Aorta (tissue), 5 donors: ENCODE data around the gene OSTF1. TPM values are rescaled to one million over a fixed set of nuclear protein-coding genes. Genes with fewer than 3 reads are reported as not detected.

Source experiments
- ATAC-seq: fragments of 200-7000 bp; cut with Tn5 transposase; one replicate; pipeline ENCODE4 v1.9.1; 2022; ENCODE audit warnings: moderate library complexity; ENCODE audit not compliant: low FRiP score
- DNase-seq, 2 donors: peaks; one replicate each; pipeline ENCODE4 v3.0.0-alpha.2; 2020
- H3K27ac ChIP-seq, 2 donors: one replicate each; pipeline ENCODE4 v1.5.1; 2013; ENCODE audit warnings: low read length in 2 of 2, mild to moderate bottlenecking in 2 of 2, moderate library complexity in 2 of 2, control low read depth in 1 of 2, inconsistent platforms in 1 of 2, low read depth in 1 of 2
- H3K27me3 ChIP-seq, 2 donors: one replicate each; pipeline ENCODE4 v1.6.1; 2013; ENCODE audit warnings: control low read depth in 1 of 2, low read length in 1 of 2, mild to moderate bottlenecking in 1 of 2, moderate library complexity in 1 of 2; ENCODE audit not compliant: insufficient read depth in 2 of 2, control insufficient read depth in 1 of 2
- H3K36me3 ChIP-seq, 2 donors: one replicate each; pipeline ENCODE4 v1.6.1; 2013; ENCODE audit warnings: control low read depth in 1 of 2, low read length in 1 of 2, mild to moderate bottlenecking in 1 of 2; ENCODE audit not compliant: insufficient read depth in 2 of 2, control insufficient read depth in 1 of 2
- H3K4me1 ChIP-seq, 2 donors: one replicate each; pipeline ENCODE4 v1.6.1; 2013; ENCODE audit warnings: low read length in 2 of 2, control low read depth in 1 of 2, mild to moderate bottlenecking in 1 of 2, moderate library complexity in 1 of 2; ENCODE audit not compliant: insufficient read depth in 2 of 2, control insufficient read depth in 1 of 2
- H3K4me3 ChIP-seq, 2 donors: one replicate each; pipeline ENCODE4 v1.5.1; 2013; ENCODE audit warnings: low read length in 2 of 2, control low read depth in 1 of 2, mild to moderate bottlenecking in 1 of 2
- H3K9me3 ChIP-seq: one replicate; pipeline ENCODE4 v1.6.1; 2013; ENCODE audit warnings: mild to moderate bottlenecking, low read length; ENCODE audit not compliant: control insufficient read depth
- WGBS, 2 donors: extraction: QIAGEN DNeasy Blood & Tissue Kit; methylation state at CpG; one replicate each; pipeline ENCODE4 v1.1.7; 2013; 5-methylcytosine and 5-hydroxymethylcytosine counted together
- intact Hi-C, 2 donors: fragments of 100-400 bp; cut with DNase I; formaldehyde crosslinking; loops; one replicate each; pipeline versions ENCODE4 v1.14.2 to v1.15.0; 2022
- polyA plus RNA-seq, 2 donors: library from polyadenylated mRNA; stranded (reverse); fragments of 200-250 nt; gene quantifications; one replicate each; pipeline ENCODE4 v1.2.3, GENCODE V29; 2013
- total RNA-seq, 2 donors: library from RNA; stranded (reverse); fragmentation: NEBNext Ultra II Directional; extraction: Animal tissue kit (Norgen Biotek cat#: 25700); gene quantifications; one replicate each; pipeline ENCODE4 v1.2.1, GENCODE V29; 2021
- donor health status: healthy with polysubstance abuse.
- donor health status: Bipolar disorder and iron deficiency.
- donor health status: DM: no; HTN: no; CAD: no.
- donor health status: DM: no; HTN: no; CAD: no.
- donor health status: DM: yes; HTN: yes; CAD: no.

The OSTF1 gene
- total and polyA plus RNA-seq, 4 donors: 24.8 to 49.3 (median 41.2) TPM

- intact Hi-C loops: no loop called here
- H3K36me3 ChIP-seq: peaks cover 0 to 5% of the 10 kb centered on the region in 2 donors
Observed at GRCh38 chr9:75170898-75171360, 82.6 kb downstream of the OSTF1 start.

GRCh38 chr9:75175395-75175794 is 87.1 kb downstream of the OSTF1 start:
- no peak for DNase-seq
- WGBS, 2 donors: 63 to 69% methylated on average over 6 of the region's 6 CpGs
- ATAC-seq: no peak
- no peak overlapping the region for H3K4me3 ChIP-seq
- no peak overlapping the region for H3K27ac ChIP-seq
- H3K36me3 ChIP-seq: peaks cover 0 to 1% of the 10 kb centered on the region in 2 donors
- no peaks in the 10 kb centered on the region for H3K9me3 ChIP-seq
- H3K4me1 ChIP-seq: no peaks in the 10 kb centered on the region
- intact Hi-C loops: no loop called here
- no peaks in the 10 kb centered on the region for H3K27me3 ChIP-seq

More at GRCh38 chr9:75170898-75171360, 82.6 kb downstream of the OSTF1 start:
- Histone ChIP-seq H3K27me3 (no peaks in the 10 kb centered on the region), H3K4me3 (no peak overlapping the region), H3K9me3 (no peaks in the 10 kb centered on the region), H3K4me1 (no peaks in the 10 kb centered on the region), H3K27ac (no peak overlapping the region)
- DNase-seq (no peak), ATAC-seq (no peak)
- WGBS, 2 donors: 96 to 98% methylated on average over 2 of the region's 2 CpGs

GRCh38 chr9:75176037-75176436 is 87.7 kb downstream of the OSTF1 start:
- no peaks in the 10 kb centered on the region for H3K9me3 ChIP-seq
- intact Hi-C loops: no loop called here
- H3K27me3 ChIP-seq: no peaks in the 10 kb centered on the region
- ATAC-seq (no peak), DNase-seq (no peak)
- H3K4me1 ChIP-seq: no peaks in the 10 kb centered on the region
- H3K36me3 ChIP-seq: peaks cover 0 to 1% of the 10 kb centered on the region in 2 donors
- no peak overlapping the region for H3K4me3 ChIP-seq
- H3K27ac ChIP-seq: no peak overlapping the region

- 80 to 81% methylated on average over 1 of the region's 1 CpG for WGBS, 2 donors
- Histone ChIP-seq H3K4me1 (no peaks in the 10 kb centered on the region), H3K27ac (no peak overlapping the region), H3K27me3 (no peaks in the 10 kb centered on the region), H3K36me3 (no peaks in the 10 kb centered on the region), H3K9me3 (no peaks in the 10 kb centered on the region), H3K4me3 (no peak overlapping the region)
- ATAC-seq (no peak), DNase-seq (no peak)
- intact Hi-C loops: loop anchor here in 1 of 2 donors (10.0 kb wide), 1 partner anchor 53 kb away; no protein-coding TSS in a partner anchor
Observed at GRCh38 chr9:75181750-75182149, 93.4 kb downstream of the OSTF1 start.

- no peak for ATAC-seq
- Histone ChIP-seq H3K36me3 (no peaks in the 10 kb centered on the region), H3K4me3 (no peak overlapping the region), H3K4me1 (no peaks in the 10 kb centered on the region), H3K27me3 (no peaks in the 10 kb centered on the region), H3K9me3 (no peaks in the 10 kb centered on the region), H3K27ac (no peak overlapping the region)
- no peak for DNase-seq
- WGBS, 2 donors: 94% methylated on average over 9 of the region's 9 CpGs
- intact Hi-C loops: loop anchor here in 1 of 2 donors (10.0 kb wide), 1 partner anchor 51 kb away; no protein-coding TSS in a partner anchor
Observed at GRCh38 chr9:75183306-75183705, 95.0 kb downstream of the OSTF1 start.

GRCh38 chr9:75184471-75184870 is 96.2 kb downstream of the OSTF1 start:
- no peak for ATAC-seq
- H3K27ac ChIP-seq: no peak overlapping the region

GRCh38 chr9:75185585-75186170 is 97.4 kb downstream of the OSTF1 start:
- H3K27me3 ChIP-seq: no peaks in the 10 kb centered on the region
- peak in 1 of 2 donors; percentile 57 for DNase-seq
- no peaks in the 10 kb centered on the region for H3K36me3 ChIP-seq
- H3K4me1 ChIP-seq: no peaks in the 10 kb centered on the region
- H3K9me3 ChIP-seq: no peaks in the 10 kb centered on the region
- no peak overlapping the region for H3K4me3 ChIP-seq
- intact Hi-C loops: loop anchor here in 1 of 2 donors (10.0 kb wide), 1 partner anchor 49 kb away; no protein-coding TSS in a partner anchor
- WGBS, 2 donors: 31 to 34% methylated on average over 4 of the region's 4 CpGs
- ATAC-seq: no peak
- no peak overlapping the region for H3K27ac ChIP-seq

More at GRCh38 chr9:75184471-75184870, 96.2 kb downstream of the OSTF1 start:
- intact Hi-C loops: loop anchor here in 1 of 2 donors (10.0 kb wide), 1 partner anchor 50 kb away; no protein-coding TSS in a partner anchor
- H3K27me3 ChIP-seq: no peaks in the 10 kb centered on the region
- no peak for DNase-seq
- H3K4me1 ChIP-seq: no peaks in the 10 kb centered on the region
- WGBS, 2 donors: 85 to 86% methylated on average over 3 of the region's 3 CpGs
- no peaks in the 10 kb centered on the region for H3K9me3 ChIP-seq
- H3K4me3 ChIP-seq: no peak overlapping the region
- H3K36me3 ChIP-seq: no peaks in the 10 kb centered on the region

- H3K4me1 ChIP-seq: no peaks in the 10 kb centered on the region
- intact Hi-C loops: loop anchor here in 1 of 2 donors (10.0 kb wide), 1 partner anchor 48 kb away; no protein-coding TSS in a partner anchor
- no peak overlapping the region for H3K27ac ChIP-seq
- no peaks in the 10 kb centered on the region for H3K36me3 ChIP-seq
- WGBS, 2 donors: 11 to 13% methylated on average over 4 of the region's 4 CpGs
- ATAC-seq (no peak), DNase-seq (no peak)
- no peaks in the 10 kb centered on the region for H3K27me3 ChIP-seq
- no peak overlapping the region for H3K4me3 ChIP-seq
- H3K9me3 ChIP-seq: no peaks in the 10 kb centered on the region
Observed at GRCh38 chr9:75186767-75187380, 98.6 kb downstream of the OSTF1 start.

- H3K4me1 ChIP-seq: no peaks in the 10 kb centered on the region
- no peak for ATAC-seq
- no peaks in the 10 kb centered on the region for H3K27me3 ChIP-seq
- intact Hi-C loops: loop anchor here in 1 of 2 donors (10.0 kb wide), 1 partner anchor 46 kb away; no protein-coding TSS in a partner anchor
- no peak overlapping the region for H3K27ac ChIP-seq
- DNase-seq: no peak
- 80 to 88% methylated on average over 2 of the region's 2 CpGs for WGBS, 2 donors
- no peak overlapping the region for H3K4me3 ChIP-seq
- H3K36me3 ChIP-seq: no peaks in the 10 kb centered on the region
- H3K9me3 ChIP-seq: no peaks in the 10 kb centered on the region
Observed at GRCh38 chr9:75188756-75189155, 100.4 kb downstream of the OSTF1 start.
